ENCODE data around the gene DHRS7C.

GRCh38 chr17:9766970-9767369 is 24.4 kb downstream of the DHRS7C start:
- TF ChIP-seq CTCF (IDR thresholded peaks at IDR 0.05), result no peak
- no peak for TF ChIP-seq POLR2A (IDR thresholded peaks at IDR 0.05)

Data from breast epithelium (tissue), 3 donors.